Colonic mucosa (tissue), 4 donors: Measurements from ENCODE around the gene NBR1. TPM values are rescaled to one million over a fixed set of nuclear protein-coding genes. Genes with fewer than 3 reads are reported as not detected.
"Not testable (repeated sequence)": the region's sequence is repeated elsewhere in the genome, so short reads cannot be mapped to it uniquely, and the experiment has no call there.

Source experiments
- DNase-seq: peaks from one replicate; pipeline ENCODE4 v3.0.0-alpha.2; 2020
- H3K27ac ChIP-seq: fragments of 200-600 bp; one replicate; pipeline ENCODE4 v1.8.0; 2021
- H3K27me3 ChIP-seq: fragments of 200-600 bp; one replicate; pipeline ENCODE4 v1.8.0; 2021
- H3K36me3 ChIP-seq: fragments of 200-600 bp; one replicate; pipeline ENCODE4 v1.8.0; 2021
- H3K4me1 ChIP-seq: fragments of 200-600 bp; one replicate; pipeline ENCODE4 v1.8.0; 2021; ENCODE audit warnings: mild to moderate bottlenecking
- H3K4me3 ChIP-seq: fragments of 200-600 bp; one replicate; pipeline ENCODE4 v1.8.0; 2021
- H3K9ac ChIP-seq, 2 donors: one replicate each; pipeline ENCODE4 v1.7.0; 2013; ENCODE audit warnings: control low read depth in 2 of 2, low read depth in 2 of 2, low read length in 2 of 2
- H3K9me3 ChIP-seq: fragments of 200-600 bp; one replicate; pipeline ENCODE4 v1.8.0; 2021
- intact Hi-C: fragments of 100-400 bp; cut with DNase I; formaldehyde crosslinking; loops from one replicate; pipeline ENCODE4 v1.14.1; 2022
- total RNA-seq, 2 donors: library from RNA; stranded (reverse); fragmentation: NEBNext Ultra II Directional in 1 of 2; extraction: Animal tissue kit (Norgen Biotek cat#: 25700) in 1 of 2; gene quantifications; one replicate each; pipeline ENCODE4 v1.2.1, GENCODE V29; 2021
- TF ChIP-seq, protein P1 (sequence below): fragments of 200-600 bp; IDR thresholded peaks from one replicate; pipeline ENCODE4 v1.8.0; 2022; ENCODE audit warnings: antibody characterized with exemption, mild to moderate bottlenecking
- donor health status: healthy.
- donor health status: DM: no; HTN: no; CAD: no.
- donor health status: DM: no; HTN: no; CAD: no.

The NBR1 gene
- total RNA-seq, 2 donors from 2014 or later, result 92.8 to 159 TPM

DNA sequence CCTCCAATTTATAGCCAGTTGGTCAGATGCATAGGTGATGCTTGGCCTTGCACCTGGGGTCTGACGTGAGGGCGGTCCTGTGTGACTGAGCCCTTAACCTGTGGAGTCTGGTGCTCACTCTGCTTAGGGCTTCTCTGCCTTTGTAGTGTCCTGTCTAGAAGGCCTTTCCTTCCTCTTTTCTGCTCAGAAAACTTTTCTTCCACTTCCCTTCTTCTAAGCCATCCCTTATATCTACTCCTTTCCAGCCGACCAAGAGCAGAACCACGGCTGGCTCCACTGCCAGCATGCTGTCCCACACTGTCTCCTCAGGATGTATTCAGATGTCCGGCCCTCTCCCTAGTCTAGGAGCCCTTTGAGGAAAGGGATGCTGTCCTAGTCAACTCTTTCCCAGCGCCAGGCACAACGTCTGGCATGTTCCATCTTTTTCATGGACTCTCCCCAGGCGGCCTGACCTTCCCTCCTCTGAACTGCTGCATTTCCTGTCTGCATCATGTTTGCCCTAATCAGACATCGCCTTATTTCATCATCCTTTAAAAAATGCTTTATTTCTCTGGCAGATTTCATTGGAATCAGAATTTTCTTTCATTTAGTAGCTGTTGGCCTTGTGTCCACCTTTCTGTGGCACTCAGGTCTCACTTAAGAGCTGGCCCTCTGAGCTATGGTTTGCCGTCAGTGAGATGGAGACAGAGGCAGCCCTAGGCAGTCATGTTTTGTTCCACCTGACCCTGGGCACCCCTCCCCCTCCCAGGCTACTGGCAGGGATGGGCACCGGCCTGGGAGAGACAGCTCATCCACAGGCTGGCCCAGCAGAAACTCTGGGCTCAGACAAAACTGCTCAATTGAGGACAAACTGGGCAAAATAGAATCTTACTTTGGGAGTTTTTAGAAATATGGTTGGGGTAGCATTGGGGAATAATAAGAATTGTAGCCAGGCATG, 30.4 kb upstream of the NBR1 start:
- Histone ChIP-seq H3K36me3 (no peaks in the 10 kb centered on the region), H3K9me3 (no peaks in the 10 kb centered on the region), H3K27ac (no peak overlapping the region), H3K4me3 (no peak overlapping the region), H3K9ac (no peak overlapping the region), H3K4me1 (no peaks in the 10 kb centered on the region), H3K27me3 (no peaks in the 10 kb centered on the region)
- DNase-seq, result no peak
- intact Hi-C loops, result no loop called here
- TF ChIP-seq, protein P1, sequence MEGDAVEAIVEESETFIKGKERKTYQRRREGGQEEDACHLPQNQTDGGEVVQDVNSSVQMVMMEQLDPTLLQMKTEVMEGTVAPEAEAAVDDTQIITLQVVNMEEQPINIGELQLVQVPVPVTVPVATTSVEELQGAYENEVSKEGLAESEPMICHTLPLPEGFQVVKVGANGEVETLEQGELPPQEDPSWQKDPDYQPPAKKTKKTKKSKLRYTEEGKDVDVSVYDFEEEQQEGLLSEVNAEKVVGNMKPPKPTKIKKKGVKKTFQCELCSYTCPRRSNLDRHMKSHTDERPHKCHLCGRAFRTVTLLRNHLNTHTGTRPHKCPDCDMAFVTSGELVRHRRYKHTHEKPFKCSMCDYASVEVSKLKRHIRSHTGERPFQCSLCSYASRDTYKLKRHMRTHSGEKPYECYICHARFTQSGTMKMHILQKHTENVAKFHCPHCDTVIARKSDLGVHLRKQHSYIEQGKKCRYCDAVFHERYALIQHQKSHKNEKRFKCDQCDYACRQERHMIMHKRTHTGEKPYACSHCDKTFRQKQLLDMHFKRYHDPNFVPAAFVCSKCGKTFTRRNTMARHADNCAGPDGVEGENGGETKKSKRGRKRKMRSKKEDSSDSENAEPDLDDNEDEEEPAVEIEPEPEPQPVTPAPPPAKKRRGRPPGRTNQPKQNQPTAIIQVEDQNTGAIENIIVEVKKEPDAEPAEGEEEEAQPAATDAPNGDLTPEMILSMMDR, result no peak

- Histone ChIP-seq H3K9me3 (no peaks in the 10 kb centered on the region), H3K9ac (no peak overlapping the region), H3K36me3 (no peaks in the 10 kb centered on the region), H3K4me3 (no peak overlapping the region), H3K27me3 (no peaks in the 10 kb centered on the region), H3K4me1 (no peaks in the 10 kb centered on the region), H3K27ac (no peak overlapping the region)
- DNase-seq, result no peak
- TF ChIP-seq, protein P1, result no peak
- intact Hi-C loops, result no loop called here
Measured at GRCh38 chr17:43142153-43142552, 28.9 kb upstream of the NBR1 start.

DNA sequence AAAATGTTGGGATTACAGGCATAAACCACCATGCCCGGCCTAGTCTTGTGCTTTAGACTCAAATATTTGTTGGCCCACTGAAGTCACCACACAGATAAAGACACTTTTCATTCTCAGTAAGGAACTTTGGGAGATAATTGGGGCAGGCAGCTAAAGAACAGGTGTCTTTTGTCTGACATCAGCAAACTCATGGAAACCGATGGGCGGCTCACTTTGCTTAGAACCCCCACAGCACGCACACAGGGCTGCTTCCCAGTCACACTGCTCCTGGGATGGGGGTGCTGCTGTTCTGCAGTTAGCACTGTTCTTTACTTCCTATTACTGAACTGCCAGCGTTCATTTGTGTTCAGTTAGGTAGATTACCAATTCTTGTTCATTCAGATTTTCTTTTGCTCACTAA, 27.8 kb upstream of the NBR1 start:
- Histone ChIP-seq H3K9ac (no peak overlapping the region), H3K4me1 (no peaks in the 10 kb centered on the region), H3K27me3 (no peaks in the 10 kb centered on the region), H3K9me3 (no peaks in the 10 kb centered on the region), H3K36me3 (no peaks in the 10 kb centered on the region), H3K4me3 (no peak overlapping the region), H3K27ac (no peak overlapping the region)
- intact Hi-C loops, result no loop called here
- TF ChIP-seq, protein P1, result no peak
- no peak for DNase-seq

- DNase-seq, result no peak
- no peaks in the 10 kb centered on the region for H3K9me3 ChIP-seq
- H3K27me3 ChIP-seq, result no peaks in the 10 kb centered on the region
- no peaks in the 10 kb centered on the region for H3K36me3 ChIP-seq
- no peaks in the 10 kb centered on the region for H3K4me1 ChIP-seq
- TF ChIP-seq, protein P1, result no peak
- no peak overlapping the region for H3K4me3 ChIP-seq
- H3K9ac ChIP-seq, result no peak overlapping the region
- no peak overlapping the region for H3K27ac ChIP-seq
- intact Hi-C loops, result no loop called here
Measured at GRCh38 chr17:43146649-43147048, 24.4 kb upstream of the NBR1 start.

GRCh38 chr17:43151880-43152456, 19.0 kb upstream of the NBR1 start:
- no peak overlapping the region for H3K4me3 ChIP-seq

GRCh38 chr17:43153197-43153835, 17.7 kb upstream of the NBR1 start:
- H3K27ac ChIP-seq, H3K36me3 ChIP-seq, DNase-seq, H3K4me3 ChIP-seq, H3K9me3 ChIP-seq, H3K4me1 ChIP-seq, H3K27me3 ChIP-seq, H3K9ac ChIP-seq, intact Hi-C loops: not testable (repeated sequence)

More at GRCh38 chr17:43151880-43152456, 19.0 kb upstream of the NBR1 start:
- no peak overlapping the region for H3K27ac ChIP-seq
- no peaks in the 10 kb centered on the region for H3K4me1 ChIP-seq
- no peaks in the 10 kb centered on the region for H3K36me3 ChIP-seq
- no peaks in the 10 kb centered on the region for H3K27me3 ChIP-seq
- no peak overlapping the region for H3K9ac ChIP-seq
- DNase-seq, result no peak
- no peaks in the 10 kb centered on the region for H3K9me3 ChIP-seq
- TF ChIP-seq, protein P1, result no peak
- intact Hi-C loops, result no loop called here
